GM23338 (cell line): ENCODE results near the gene PAN2.

Experiments
- CREB1 ChIP-seq: fragments of 250-450 bp; sonication (Bioruptor Pico); IDR thresholded peaks from 2 replicates; pipeline ENCODE4 v1.5.0; 2020; ENCODE audit warnings: low read depth, mild to moderate bottlenecking, moderate library complexity
- CTCF ChIP-seq, 2 experiments: fragments of 200-600 bp in 1 of 2; sonication (generic) in 1 of 2; conservative IDR thresholded peaks; 2 replicates each; pipeline versions ENCODE4 v1.5.1 to v1.6.1; 2016 to 2017; ENCODE audit warnings: antibody characterized with exemption in 2 of 2, low read depth in 2 of 2, mild to moderate bottlenecking in 2 of 2, moderate library complexity in 1 of 2
- ETS1 ChIP-seq: IDR thresholded peaks from 2 replicates; pipeline ENCODE4 v1.6.1; 2016; ENCODE audit warnings: antibody characterized with exemption
- EZH2 ChIP-seq: fragments of 200-600 bp; sonication (generic); IDR thresholded peaks from one replicate; pipeline ENCODE4 v1.8.0; 2017; ENCODE audit warnings: antibody characterized with exemption, mild to moderate bottlenecking, low read depth; ENCODE audit not compliant: unreplicated experiment
- EZH2phosphoT487 ChIP-seq: fragments of 200-600 bp; sonication (generic); IDR thresholded peaks from one replicate; pipeline ENCODE4 v1.8.1; 2018; ENCODE audit warnings: antibody characterized with exemption; ENCODE audit not compliant: unreplicated experiment
- JUNB ChIP-seq: IDR thresholded peaks from one replicate; pipeline ENCODE4 v1.6.1; 2016; ENCODE audit warnings: antibody characterized with exemption; ENCODE audit not compliant: unreplicated experiment
- NANOG ChIP-seq: IDR thresholded peaks from 2 replicates; pipeline ENCODE4 v1.6.1; 2016; ENCODE audit warnings: antibody characterized with exemption, borderline replicate concordance
- POLR2AphosphoS5 ChIP-seq: IDR thresholded peaks from 2 replicates; pipeline ENCODE4 v1.6.1; 2016; ENCODE audit warnings: antibody characterized with exemption, low read depth
- REST ChIP-seq: IDR thresholded peaks from one replicate; pipeline ENCODE4 v1.6.1; 2018; ENCODE audit warnings: antibody characterized with exemption; ENCODE audit not compliant: unreplicated experiment
- STAT1 ChIP-seq: IDR thresholded peaks from one replicate; pipeline ENCODE4 v1.6.1; 2016; ENCODE audit warnings: antibody characterized with exemption; ENCODE audit not compliant: unreplicated experiment
- ZNF114 ChIP-seq: fragments of 250-450 bp; sonication (Bioruptor Pico); IDR thresholded peaks from 2 replicates; pipeline ENCODE4 v1.5.0; 2020; ENCODE audit warnings: mild to moderate bottlenecking, moderate library complexity
- ZNF331 ChIP-seq: fragments of 250-450 bp; sonication (Bioruptor Pico); IDR thresholded peaks from 2 replicates; pipeline ENCODE4 v1.5.0; 2020; ENCODE audit warnings: low read depth, mild to moderate bottlenecking, moderate library complexity
- ZNF462 ChIP-seq: fragments of 250-450 bp; sonication (Bioruptor Pico); IDR thresholded peaks from 2 replicates; pipeline ENCODE4 v1.5.0; 2020; ENCODE audit warnings: mild to moderate bottlenecking, moderate library complexity

GRCh38 chr12:56307221-56307965 is 26.4 kb downstream of the PAN2 start:
- no peak for TF ChIP-seq POLR2AphosphoS5
- TF ChIP-seq CTCF (conservative IDR thresholded peaks at IDR 0.05; ENCODE audit: low read depth in 2 of 2) = no peak
- no peak for TF ChIP-seq CREB1 (CRISPR knock-in tag)
- no peak for TF ChIP-seq REST
- no peak for TF ChIP-seq ETS1
- TF ChIP-seq JUNB = no peak
- no peak for TF ChIP-seq EZH2
- no peak for TF ChIP-seq EZH2phosphoT487
- TF ChIP-seq ZNF114 (CRISPR knock-in tag) = no peak
- TF ChIP-seq NANOG = no peak
- no peak for TF ChIP-seq ZNF462
- no peak for TF ChIP-seq ZNF331 (CRISPR knock-in tag)
- TF ChIP-seq STAT1 = no peak
